Measurements from ENCODE around the gene DSG2.

The DSG2 gene

DNA sequence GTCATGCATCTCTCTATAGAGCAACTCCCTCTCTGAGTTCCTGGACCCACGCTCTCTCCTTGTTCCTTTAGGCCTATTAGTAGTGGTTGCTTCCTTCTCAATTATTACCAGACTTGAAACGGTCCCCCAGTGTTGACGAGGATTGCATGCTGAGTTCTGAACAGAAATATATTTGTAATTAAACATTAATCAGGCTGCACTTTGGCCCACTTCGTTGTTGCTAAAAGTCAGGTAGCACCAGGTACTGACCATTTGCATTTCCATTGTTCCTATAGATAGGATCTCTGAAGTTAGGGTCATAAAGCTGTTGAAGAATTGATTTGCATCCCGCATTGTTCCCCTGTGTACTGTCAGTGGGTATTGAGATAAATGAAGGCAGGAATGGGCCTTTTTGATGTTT, 56.8 kb downstream of the DSG2 start:
- no peak for DNase-seq (ENCODE audit: low read depth in 2 of 3, low spot score in 2 of 3)

DNA sequence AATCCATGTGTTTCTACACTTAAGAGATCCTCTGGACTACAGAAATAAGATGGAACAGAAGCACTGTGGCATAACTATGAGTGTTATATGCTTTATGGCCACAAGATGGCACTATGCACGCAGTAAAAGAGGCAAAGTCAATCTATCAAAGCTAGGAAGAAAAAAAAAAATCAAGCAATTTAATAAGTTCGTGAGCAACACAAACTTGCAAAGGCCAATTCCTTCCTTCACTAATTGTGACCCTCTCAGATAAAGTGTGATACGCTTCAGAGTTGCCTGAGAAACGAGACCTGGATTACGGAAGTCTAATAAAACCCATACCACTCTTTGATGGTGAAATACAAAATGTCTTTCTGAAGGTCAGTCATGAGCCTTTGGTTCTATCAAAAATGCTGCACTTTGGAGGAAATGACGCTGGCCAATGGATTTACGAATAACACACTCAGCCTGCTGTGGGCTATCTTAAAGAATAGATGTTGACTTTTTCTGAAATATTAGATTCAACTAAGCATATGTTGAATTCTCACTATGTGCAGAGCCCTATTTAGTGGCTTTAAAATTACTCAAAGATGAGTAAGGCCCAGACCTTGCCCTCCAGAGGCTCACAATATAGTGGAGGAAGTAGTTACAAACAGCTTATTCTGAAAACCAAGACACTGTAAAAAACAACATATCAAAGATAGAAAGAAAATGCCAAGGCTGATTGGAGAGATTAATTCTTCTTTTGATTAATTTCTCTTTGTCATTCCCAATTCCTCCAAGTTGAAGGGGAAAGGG, 58.2 kb downstream of the DSG2 start:
- no peak for DNase-seq (ENCODE audit: low read depth in 2 of 3, low spot score in 2 of 3)

DNA sequence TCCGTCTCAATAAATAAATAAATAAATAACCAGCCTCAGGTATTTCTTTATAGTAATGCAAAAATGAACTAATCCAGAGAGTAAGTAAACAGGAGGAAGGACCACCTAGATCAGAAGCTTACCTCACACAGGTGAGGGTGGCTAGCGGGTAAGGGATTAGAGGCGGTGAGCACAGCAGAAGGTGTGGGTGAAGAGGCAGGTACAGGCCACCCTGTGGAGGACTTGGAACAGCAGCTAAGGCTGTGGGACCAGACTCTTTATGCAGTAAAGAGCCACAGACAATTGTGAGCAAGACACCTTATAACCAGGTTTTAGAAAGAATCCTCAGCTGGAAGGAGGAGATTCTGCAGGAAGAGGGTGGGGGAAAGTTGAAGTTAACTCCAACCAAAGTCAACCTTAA, 59.5 kb downstream of the DSG2 start:
- DNase-seq (ENCODE audit: low read depth in 2 of 3, low spot score in 2 of 3) = no peak

DNA sequence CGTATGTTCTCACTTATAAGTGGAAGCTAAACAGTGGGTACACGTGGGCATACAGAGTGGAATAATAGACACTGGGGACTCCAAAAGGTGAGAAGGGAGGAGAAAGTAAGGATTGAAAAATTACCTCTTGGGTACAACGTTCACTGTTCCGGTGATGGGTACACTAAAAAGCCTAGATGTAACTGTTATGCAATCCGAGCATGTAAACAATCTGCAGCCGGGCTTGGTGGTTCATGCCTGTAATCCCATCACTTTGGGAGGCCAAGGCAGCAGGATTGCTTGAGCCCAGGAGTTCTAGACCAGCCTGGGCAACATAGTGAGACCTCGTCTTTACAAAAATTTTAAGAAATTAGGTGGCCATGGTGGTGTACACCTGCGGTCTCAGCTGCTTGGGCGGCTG, 60.6 kb downstream of the DSG2 start:
- no peak for DNase-seq (ENCODE audit: low read depth in 2 of 3, low spot score in 2 of 3)

DNA sequence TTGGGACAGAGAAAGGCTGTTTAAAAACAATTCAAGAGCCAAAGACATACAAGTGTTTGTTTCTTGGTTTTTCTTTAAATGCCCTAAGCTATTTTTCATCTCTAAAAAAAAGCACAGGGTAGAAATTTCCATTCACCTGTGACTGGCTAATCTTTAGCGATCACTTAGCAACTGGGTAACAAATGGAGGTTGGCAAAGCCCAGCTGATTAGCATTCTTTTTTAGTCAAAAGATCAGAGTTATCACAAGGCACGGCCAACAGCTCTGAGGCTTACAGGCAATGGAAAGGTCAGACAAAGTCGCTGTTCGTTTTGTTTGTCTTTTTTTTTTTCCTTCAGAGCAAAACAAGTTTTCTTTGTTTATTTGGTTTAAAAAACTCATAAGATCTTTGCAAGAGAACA, 64.7 kb downstream of the DSG2 start:
- DNase-seq (ENCODE audit: low read depth in 2 of 3, low spot score in 2 of 3) = no peak

DNA sequence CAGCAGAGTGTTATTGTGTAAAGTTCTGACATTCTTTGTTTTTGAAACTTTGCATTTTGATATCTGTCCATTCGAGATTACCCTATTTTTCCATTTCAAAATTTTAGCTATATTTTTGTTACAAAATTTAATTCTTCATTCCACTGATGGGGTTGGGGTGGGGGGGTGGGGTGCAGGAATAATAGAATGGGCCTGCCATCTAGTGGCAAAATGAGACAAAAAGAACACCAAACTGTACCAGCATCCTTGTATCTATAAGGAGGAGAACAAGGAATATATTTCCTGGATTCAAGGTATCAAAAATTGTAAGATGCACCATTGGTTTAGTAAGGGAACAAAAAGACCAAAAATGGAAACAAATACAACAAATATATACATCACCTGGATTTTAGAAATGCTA, 65.8 kb downstream of the DSG2 start:
- DNase-seq (ENCODE audit: low read depth in 2 of 3, low spot score in 2 of 3) = no peak

DNA sequence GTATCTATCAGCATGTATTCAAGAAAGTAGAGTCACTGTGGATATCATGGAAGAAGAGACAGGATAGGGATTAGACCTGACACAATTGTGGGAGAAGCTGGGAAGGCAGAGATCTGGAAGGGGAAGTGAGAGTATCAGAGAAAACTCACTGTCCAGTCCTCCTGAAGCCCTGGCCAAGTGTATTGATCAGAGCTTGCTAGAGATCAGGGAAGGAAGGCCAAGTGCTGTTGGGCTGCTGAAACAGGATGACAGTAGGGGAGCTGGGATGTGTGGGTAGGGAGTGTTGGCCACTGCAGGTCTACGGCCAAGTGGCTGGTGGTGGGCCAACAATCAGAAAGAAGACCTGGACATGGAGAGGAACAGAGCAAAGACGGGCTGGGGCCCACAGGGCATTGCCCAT, 67.4 kb downstream of the DSG2 start:
- no peak for DNase-seq (ENCODE audit: low read depth in 2 of 3, low spot score in 2 of 3)

DNA sequence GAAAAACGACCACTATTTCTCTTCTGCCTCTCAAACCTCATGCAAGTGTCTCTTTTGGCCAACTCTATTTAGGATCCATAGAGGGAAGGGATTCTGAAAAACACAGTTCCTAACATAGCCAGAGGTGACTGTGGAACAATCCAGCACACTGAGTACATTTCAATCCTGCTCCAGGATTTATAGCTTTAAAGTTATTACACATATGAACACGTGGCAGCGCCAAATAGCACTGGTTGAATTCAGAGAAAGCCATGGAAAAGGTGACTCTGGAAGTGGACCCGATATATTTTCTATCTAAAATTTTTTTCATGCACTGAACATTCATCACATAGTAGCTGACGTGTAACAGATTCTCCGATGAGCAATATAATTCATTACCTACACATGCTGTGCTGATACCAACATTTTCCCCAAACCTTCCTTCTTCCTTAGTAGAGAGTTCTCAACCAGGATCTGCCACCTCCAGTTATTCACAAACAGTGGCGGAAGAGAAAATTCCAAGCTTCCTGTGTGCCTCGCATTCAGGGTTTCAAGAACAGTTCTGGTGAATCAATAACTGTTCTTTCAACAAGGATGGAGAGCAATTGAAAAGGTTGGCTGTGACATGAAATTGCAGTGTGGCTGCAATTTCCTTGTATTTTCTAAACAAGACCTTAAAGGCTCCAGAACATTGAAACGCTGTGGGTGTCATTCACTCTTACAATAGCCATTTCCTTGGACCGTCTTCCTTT, 68.0 kb downstream of the DSG2 start:
- no peak for DNase-seq (ENCODE audit: low read depth in 2 of 3, low spot score in 2 of 3)

DNA sequence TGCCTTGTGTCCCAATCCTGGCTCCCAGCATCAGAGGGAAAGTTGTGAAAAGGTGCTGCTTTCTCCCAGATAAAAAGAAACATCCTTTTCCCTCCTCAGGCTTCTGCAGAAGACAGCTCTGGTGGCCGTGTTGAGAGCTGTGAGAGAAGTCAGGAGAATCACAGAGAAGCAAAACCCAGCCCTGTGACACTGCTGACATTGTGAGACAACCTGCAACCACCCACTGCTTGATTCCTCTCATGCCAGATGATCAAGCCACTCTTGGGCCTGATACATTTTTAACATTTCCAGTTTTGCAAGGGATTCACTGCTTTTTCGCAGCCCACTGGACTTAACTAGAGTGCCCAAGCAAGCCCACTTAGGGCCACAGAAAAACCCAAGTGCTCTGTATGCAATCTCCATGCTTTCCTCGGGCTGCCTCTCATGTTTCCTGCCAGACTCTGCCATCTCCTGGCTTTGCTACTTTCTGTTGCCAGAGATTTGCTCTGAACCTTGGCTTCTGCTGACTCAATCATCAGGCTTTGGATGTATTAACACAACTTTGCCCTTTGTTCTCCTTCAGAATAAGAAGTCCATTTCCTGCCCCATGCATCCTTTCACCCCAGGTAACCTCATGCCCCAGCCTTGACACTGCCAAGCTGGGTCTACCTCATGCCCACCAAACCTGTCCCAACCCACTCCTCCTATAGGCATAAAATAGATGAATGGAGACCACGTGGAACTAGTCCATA, 68.8 kb downstream of the DSG2 start:
- no peak for DNase-seq (ENCODE audit: low read depth in 2 of 3, low spot score in 2 of 3)

DNA sequence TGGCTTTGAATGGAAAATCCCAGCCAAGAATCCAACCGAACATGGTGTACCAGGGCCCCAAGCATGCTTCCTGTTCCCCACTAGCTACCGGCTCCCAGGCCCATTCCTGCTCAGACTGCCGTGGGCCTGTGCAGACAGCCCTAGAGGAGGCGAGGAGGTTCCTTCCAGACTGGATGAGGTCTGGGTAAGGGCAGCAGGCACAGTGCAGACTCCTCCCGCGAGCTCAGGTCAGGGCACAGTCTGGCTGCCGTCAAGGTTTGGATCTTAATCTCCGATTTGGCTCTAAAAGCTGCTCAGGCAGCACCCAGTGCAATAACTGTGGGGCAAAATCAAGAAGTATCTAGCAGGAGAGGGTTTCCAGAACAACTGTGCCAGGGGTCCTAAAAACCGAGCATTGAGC, 74.4 kb downstream of the DSG2 start:
- no peak for DNase-seq (ENCODE audit: low read depth in 2 of 3, low spot score in 2 of 3)

DNA sequence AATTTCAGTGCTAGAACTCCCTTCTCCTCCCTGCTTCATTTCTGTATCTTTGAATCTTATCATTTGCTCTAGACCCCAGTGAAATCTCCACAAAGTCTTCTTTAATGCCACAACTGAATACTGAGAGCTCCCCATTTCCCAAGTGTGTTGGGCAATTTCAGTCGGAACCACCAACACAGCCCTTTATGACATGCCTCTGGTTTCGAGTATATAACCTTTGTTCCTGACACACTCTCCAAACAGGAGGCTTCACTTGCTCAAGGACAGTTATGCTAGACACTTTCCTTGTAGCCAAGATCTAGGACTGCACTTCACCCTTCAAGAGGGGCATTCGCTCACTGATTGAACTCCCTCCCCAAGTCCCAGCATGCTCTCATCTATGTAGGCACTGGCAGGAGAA, 75.1 kb downstream of the DSG2 start:
- DNase-seq (ENCODE audit: low read depth in 2 of 3, low spot score in 2 of 3) = no peak

DNA sequence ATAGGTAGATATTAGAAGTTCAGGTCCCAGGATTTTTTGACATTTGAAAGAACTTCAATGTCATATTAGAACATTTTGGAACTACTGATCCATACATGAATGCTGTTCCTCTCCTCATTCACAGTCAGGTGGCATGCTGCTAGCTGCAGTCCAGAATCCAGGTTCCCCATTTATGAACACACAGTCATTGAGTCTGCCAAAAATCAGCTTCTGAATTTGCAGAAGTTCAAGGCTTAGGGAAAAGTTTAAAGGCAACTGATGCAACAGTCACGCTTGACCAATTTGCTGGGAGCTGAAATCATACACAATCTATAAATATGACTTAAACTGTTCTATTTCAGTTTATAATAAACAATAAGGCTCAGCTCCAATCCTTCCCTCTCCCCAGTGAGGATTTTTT, 76.4 kb downstream of the DSG2 start:
- DNase-seq (ENCODE audit: low read depth in 2 of 3, low spot score in 2 of 3) = no peak

DNA sequence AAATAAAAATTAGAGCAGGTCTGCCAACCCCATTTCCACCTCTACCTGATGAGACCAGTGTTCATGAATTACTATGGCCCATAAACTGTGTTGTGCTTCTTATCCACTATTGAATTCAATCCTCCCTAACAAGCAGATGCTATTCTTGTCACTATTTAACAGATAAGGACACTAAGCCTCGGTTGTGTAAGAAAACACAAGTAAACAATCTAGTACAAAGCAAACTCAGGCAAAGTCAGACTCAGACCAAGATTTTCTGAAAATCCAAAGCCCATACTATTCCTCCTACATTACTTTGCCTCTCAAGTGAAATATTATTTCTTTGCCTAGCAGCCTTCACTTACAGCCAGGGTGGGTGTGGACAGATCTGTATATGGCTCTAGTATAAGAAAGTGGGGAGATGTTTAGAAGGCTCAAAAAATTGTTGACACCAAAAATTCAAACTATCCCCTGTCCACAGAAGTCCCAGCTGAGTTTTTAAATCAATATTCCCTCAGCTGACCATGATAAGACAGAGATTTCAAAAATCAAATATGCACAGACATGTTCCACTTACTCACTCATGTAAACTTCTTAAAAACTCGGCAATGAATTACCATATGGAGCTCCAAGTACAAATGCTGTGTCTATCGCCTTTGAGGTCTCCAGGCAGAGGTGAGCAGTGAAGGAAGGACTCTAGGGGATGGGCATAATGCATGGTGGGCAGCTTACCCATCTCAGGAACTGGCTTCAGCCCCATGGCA, 77.7 kb downstream of the DSG2 start:
- DNase-seq (ENCODE audit: low read depth in 2 of 3, low spot score in 2 of 3) = no peak

DNA sequence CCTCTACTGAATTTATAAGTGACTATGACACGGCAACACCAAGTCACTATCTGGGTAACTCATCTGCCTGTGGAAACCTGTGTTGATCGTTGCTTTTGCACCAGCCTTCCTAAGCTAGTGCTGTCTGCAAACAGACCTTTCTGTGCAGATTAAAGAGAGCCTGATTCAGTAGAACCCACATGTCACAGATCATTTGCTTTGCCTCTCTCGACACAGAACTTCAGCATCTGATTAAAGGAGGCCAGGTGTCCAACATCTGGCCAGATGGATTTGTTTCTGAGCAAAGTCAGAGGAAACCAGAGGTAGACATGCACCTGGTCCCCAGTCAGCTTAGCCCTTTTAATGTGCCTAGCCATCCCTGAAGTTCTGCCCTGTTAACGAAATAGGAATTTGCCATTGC, 78.7 kb downstream of the DSG2 start:
- DNase-seq (ENCODE audit: low read depth in 2 of 3, low spot score in 2 of 3) = no peak

DNA sequence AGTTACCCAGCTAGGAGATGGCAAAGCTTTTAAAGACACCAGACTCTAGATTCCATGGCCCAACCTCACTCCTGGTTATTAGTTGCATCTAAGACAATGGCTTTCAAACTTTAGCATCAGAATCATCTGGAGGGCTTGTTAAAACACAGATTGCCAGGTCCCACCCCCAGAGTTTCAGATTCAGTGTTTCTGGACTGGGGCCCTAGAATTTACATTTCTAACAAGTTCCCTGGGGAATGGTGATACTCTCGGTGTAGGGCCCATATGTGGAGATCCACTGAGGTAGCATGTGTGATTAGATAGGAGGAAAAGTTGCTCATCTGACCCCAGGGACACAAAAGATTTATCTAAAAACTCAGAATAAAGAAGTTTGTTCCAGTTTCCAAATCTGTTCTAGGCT, 79.2 kb downstream of the DSG2 start:
- no peak for DNase-seq (ENCODE audit: low read depth in 2 of 3, low spot score in 2 of 3)

DNA sequence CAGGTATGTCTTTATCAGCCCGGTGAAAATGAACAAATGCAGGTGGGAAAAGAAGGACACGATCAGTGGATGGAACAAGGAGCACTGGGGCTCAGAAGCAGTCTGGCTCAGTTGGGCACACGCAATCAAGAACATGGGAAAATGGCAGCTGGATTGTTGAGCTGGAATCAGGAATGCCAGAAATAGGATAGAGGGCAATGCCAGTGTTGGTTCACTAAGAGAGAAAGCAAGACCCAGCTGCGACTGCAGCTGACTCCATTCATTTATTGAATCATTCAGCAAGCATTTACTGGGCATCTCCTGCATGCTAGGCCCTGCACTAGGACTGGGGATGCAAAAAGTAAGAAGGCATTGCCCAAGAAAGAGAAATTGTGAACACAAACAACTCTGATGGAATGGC, 80.1 kb downstream of the DSG2 start:
- no peak for DNase-seq (ENCODE audit: low read depth in 2 of 3, low spot score in 2 of 3)

DNA sequence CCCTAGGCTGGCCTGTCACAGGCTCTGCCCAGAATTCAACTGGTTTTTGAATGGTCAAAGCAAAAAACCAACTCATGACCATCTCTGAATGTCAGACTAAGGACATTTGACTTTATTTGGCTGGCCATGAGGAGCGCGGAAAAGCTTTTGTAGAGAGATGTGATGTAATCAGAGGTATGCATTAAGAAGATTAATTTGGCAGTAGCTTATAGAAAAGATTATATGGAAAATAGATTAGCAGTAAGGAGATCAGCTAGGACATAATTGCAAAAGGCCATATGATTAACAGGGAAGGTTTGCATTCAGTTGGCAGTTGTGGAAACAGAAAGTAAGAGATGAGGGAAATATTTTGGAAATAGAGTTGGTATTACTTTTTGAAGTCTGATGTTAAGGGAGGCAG, 81.4 kb downstream of the DSG2 start:
- DNase-seq (ENCODE audit: low read depth in 2 of 3, low spot score in 2 of 3) = no peak

DNA sequence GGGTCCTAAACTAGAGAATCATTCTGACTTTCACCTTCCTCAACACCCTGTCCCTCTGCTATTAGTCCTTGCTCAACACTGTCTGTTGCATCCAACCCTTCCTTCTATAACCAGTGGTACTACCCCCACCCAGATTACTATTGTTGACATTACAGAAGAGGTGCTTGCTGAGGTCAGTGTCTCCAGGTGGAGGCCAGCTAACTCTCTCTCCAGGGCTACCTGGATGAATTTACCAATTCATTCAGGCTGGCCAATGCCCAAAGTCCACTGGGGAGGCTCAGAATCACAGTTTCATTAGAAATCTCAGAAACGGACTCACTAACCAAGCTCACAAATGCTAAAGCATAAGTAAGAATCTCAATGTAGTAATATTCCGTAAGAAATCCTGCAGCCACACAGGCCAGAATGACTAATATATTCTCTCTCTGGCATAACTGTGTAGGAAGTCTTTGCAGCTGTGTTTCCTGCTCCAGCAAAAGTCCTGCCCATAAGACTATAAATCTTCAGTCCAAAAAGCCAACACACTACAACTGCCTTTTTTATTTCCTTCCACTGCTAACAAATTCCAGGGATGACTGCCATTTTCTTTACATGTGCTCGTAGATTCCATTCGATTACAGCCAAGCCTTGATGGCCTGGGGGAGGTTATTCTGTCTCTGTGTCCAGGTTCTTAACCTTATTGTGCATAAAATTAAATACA, 83.7 kb downstream of the DSG2 start:
- no peak for DNase-seq (ENCODE audit: low read depth in 2 of 3, low spot score in 2 of 3)

DNA sequence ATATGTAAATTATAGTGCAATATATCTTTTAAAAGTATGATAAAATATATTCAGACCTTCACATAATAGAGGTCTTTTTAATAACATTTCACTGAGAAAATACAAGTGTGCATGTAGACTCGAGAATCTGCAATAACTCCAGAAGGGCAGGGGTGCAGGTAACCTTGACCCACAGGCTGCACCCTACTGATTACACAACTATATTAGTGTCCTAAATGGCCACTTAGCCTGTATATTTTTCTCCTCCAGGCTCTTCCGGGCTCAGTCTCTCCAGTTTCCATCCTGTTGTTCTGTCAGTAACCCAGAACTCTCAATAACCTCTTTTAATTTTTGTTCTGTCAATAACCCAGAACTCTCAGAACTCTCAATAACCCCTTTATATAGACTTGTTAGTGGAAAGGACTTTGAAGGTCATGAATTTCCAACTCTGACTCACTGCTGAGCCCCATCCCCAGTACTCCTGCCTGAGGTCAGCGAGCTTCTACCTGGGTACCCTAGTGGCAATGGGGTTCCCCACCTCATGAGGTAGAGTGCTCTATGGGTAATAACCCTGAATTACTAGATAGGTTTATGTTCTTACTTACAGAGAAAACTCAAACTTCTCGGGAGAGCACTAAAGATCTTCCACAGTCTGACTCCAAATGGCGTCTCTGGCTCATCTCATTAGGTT, 85.3 kb downstream of the DSG2 start:
- no peak for DNase-seq (ENCODE audit: low read depth in 2 of 3, low spot score in 2 of 3)

DNA sequence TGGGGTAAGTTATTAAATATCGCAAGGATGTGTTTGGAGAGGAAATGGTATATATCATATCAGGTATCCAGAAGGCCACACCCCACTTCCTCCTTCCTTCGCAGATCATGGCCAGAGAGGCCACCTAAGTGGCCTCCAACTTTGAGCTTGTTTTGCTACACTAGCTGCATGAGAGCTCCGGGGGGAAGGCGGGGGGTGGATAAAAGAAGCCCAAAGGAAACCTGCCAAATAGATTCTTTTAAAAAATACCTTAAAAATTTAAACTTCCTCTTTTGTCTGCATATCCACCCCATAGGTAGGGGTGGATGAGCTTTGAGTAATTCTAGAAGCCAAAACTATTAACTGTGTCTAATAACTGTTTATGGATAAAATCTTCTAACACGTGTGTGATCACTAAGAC, 88.0 kb downstream of the DSG2 start:
- DNase-seq (ENCODE audit: low read depth in 2 of 3, low spot score in 2 of 3) = no peak

All from activated CD8-positive, alpha-beta memory T cell treated with anti-CD3 and anti-CD28 coated beads for 48 hours (primary cell).